Esophagus muscularis mucosa (tissue), 3 donors: Measurements from ENCODE around the gene FGF12.

Experiments
- CTCF ChIP-seq, 3 experiments: fragments of 200-600 bp in 2 of 3; fragments of 450-650 bp in 1 of 3; sonication (generic) in 2 of 3; IDR thresholded peaks; one replicate each; pipeline ENCODE4 v1.5.1; 2017 to 2019; ENCODE audit warnings: antibody characterized with exemption in 3 of 3, mild to moderate bottlenecking in 2 of 3, moderate library complexity in 1 of 3
- POLR2A ChIP-seq: fragments of 450-650 bp; IDR thresholded peaks from one replicate; pipeline ENCODE4 v1.6.1; 2017; ENCODE audit warnings: antibody characterized with exemption, moderate library complexity, mild to moderate bottlenecking, low read depth
- POLR2AphosphoS5 ChIP-seq, 2 donors: sonication (generic); formaldehyde crosslinking; IDR thresholded peaks; one replicate each; pipeline ENCODE4 v1.6.1; 2017; ENCODE audit warnings: antibody characterized with exemption in 2 of 2

GRCh38 chr3:192220915-192221314, 506.4 kb downstream of the FGF12 start:
- TF ChIP-seq CTCF (IDR thresholded peaks at IDR 0.05), result no peak
- TF ChIP-seq POLR2AphosphoS5 (IDR thresholded peaks at IDR 0.05), result no peak
- no peak for TF ChIP-seq POLR2A
